ENCODE results near the gene EIF2B5.

EIF2B5 gene

GRCh38 chr3:184174646-184175492 is 39.7 kb downstream of the EIF2B5 start, which contains the start of gene AP2M1:
TSS of gene AP2M1 (plus strand) at chr3:184174855. CDS start at chr3:184176994, 2,139 bp downstream.
- DNase-seq, result peak; percentile 98

GRCh38 chr3:184175506-184175905 is 40.3 kb downstream of the EIF2B5 start:
- DNase-seq, result no peak

DNA sequence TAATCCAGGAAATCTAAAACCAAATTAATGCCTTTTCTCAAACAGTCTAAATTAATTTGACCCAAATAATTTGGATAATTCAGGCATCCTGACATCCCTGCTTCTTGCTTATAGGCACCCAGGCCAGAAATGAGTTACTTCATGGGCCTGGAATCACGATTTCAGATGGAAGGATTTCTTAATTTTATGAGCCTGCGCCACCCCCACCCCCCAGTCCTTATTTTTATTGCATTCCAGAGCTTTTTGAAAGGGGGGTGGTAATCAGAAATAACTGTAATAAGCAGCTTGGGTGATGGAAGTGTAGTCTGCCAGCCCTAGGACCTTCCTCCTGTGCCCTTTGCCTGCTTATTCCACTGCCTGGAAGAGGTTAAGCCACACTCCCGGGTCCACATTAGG is 40.8 kb downstream of the EIF2B5 start:
- no peak for DNase-seq

- DNase-seq, result peak; percentile 94
These were observed 41.5 kb downstream of the EIF2B5 start for GRCh38 chr3:184176377-184177330.

DNA sequence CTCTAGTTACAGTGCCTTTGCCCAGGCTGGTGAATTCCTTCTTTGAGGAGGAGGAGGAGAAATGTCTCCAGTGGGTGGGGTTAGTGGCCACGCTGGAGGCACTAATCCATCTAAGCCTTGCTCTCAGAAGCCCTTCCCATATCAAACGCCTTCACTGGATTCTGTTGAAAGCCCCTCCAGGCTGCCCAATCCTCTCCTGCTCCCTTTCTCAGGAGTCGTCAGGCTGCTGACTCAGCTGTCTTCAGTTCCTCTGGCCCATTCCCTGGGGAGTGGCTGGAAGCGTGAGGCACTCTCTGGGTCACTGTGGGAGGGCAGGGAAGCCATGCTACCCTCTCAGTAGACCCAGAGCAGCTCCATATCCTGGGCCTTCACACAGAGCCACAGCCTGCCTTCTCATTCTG is 42.2 kb downstream of the EIF2B5 start:
- no peak for DNase-seq

GRCh38 chr3:184177767-184178306 is 42.7 kb downstream of the EIF2B5 start:
- no peak for DNase-seq

DNA sequence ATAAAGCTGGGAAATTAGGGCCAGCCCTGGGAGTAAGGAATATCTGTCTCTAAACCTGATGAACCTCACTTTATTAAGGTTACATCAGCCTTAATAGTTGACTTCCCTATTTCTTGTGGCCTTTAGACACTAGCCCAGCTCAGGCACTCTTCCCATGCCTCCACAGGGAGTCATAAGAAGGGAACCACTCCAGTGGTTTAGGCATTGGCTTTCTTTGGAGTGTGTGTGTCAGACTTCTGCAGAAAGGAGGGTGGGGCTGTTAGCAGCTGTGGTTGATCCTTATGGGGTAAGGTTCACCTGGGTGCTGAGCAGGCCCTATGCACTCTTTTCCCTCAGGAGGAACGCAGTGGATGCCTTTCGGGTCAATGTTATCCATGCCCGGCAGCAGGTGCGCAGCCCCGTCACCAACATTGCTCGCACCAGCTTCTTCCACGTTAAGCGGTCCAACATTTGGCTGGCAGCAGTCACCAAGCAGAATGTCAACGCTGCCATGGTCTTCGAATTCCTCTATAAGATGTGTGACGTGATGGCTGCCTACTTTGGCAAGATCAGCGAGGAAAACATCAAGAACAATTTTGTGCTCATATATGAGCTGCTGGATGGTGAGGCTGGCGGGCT is 43.5 kb downstream of the EIF2B5 start:
- no peak for DNase-seq

DNA sequence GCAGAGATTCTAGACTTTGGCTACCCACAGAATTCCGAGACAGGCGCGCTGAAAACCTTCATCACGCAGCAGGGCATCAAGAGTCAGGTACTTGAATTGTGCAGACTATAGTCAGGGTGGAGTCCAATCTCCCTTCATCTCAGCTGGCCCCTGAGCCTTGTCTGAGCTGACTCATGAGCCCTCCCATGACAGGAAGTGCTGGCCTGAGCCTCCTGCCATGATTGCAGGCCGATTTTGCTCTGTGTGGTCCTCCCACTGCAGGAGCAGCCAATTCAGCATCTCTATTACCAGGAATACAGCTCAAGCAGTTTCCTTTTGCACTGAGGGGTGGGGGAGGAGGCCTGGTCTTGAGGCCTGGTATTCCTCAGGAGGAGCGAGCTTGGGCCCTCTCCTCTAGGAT is 45.0 kb downstream of the EIF2B5 start:
- no peak for DNase-seq

- DNase-seq, result no peak
These were observed 46.4 kb downstream of the EIF2B5 start for GRCh38 chr3:184181596-184181995.

DNA sequence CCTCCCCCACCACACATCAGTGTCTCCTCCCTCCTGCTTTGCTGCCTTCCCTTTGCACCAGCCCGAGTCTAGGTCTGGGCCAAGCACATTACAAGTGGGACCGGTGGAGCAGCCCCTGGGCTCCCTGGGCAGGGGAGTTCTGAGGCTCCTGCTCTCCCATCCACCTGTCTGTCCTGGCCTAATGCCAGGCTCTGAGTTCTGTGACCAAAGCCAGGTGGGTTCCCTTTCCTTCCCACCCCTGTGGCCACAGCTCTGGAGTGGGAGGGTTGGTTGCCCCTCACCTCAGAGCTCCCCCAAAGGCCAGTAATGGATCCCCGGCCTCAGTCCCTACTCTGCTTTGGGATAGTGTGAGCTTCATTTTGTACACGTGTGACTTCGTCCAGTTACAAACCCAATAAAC is 48.5 kb downstream of the EIF2B5 start:
- no peak for DNase-seq

- DNase-seq, result no peak
These were observed 49.5 kb downstream of the EIF2B5 start for GRCh38 chr3:184184546-184185230.

- peak; percentile 95 for DNase-seq
These were observed 50.5 kb downstream of the EIF2B5 start for GRCh38 chr3:184185461-184186183.

- no peak for DNase-seq
These were observed 51.2 kb downstream of the EIF2B5 start, which contains the start of gene ABCF3 for GRCh38 chr3:184186184-184186901. TSS of gene ABCF3 (plus strand) at chr3:184186199. CDS start at chr3:184186208, 9 bp downstream.

DNA sequence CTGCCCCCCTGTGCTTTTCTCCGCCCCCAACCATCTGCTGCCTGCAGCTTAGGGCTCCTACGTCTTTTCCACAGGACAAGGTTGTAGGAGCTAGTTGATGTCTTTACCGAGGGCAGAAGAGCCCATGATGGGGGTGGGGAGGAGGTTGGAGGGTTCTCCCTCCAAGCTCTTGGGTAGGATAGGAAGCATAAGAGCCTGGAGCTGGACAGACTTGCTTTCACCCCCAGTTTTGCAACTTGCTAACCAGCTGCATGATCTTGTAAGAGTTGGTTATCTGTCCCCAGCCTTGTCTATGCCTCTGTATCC is 51.7 kb downstream of the EIF2B5 start:
- DNase-seq, result no peak

DNA sequence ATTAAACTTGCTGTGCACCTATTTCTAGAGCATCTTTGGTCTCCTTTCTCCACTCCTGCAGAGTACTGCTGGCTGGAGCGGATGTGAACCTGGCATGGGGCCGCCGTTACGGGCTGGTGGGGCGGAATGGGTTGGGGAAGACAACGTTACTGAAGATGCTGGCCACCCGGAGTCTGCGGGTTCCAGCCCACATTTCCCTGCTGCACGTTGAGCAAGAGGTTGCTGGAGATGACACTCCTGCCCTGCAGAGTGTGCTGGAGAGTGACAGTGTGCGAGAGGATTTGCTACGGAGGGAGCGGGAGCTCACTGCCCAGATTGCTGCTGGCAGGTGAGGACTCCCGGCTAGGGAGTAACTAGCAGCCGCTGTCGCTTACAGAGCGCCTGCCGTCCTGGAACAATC is 52.9 kb downstream of the EIF2B5 start:
- DNase-seq, result no peak

DNA sequence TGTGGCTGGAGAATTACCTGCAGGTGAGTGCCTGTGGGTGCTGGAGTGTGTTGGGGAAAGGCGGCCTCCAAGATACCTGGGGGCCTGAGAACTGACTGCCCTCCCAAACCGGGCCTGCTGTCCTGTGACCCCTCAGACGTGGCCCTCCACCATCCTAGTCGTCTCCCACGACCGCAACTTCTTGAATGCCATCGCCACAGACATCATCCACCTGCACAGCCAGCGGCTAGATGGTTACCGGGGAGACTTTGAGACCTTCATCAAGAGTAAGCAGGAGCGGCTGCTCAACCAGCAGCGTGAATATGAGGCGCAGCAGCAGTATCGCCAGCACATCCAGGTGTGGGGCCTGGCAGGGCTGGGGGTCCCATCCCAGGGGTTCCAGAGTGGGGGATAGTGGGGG is 54.3 kb downstream of the EIF2B5 start:
- DNase-seq, result no peak

GRCh38 chr3:184192889-184193288 is 57.7 kb downstream of the EIF2B5 start:
- no peak for DNase-seq

DNA sequence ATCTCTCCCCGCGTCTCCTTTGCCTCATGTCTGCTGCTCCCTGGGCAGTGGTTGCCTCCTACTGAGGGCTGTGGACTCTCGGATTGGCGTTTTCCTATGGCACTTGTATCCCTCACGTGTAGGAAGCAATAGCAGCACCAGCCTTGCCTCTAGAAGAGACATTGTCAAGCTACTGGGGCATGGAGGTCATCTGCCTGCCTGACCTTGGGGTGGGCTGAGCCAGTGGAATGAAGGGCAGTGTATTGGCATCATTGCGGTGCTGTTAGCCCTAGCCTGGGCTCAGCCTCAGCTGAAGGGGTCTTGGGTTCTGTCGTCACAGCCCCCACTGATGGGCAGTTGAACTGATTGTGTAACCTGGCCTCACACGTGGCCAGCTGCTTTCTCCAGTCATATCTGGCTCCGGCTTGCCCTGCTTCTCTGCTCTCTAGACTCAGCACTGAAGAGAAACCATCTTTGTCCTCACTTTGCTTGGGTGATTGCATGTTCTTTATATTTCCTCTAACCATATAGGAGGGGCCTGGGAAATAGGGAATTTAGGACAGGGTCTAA is 58.9 kb downstream of the EIF2B5 start:
- DNase-seq, result no peak

Measured in amniotic stem cell (primary cell).